ENCODE measurements around the gene MAN2A1. TPM values are rescaled to one million over a fixed set of nuclear protein-coding genes. Genes with fewer than 3 reads are reported as not detected.

MAN2A1 gene
- total and polyA plus RNA-seq, 7 experiments from 2014 or later: 24.9 to 107 (median 56.4) TPM

- Histone ChIP-seq H3K27me3 (ENCODE audit: control insufficient read depth in 2 of 2, insufficient read depth in 2 of 2, low read length in 2 of 2) (no peaks in the 10 kb centered on the region), H3K27ac (ENCODE audit: low read depth, low read length) (no peak overlapping the region), H3K9me3 (ENCODE audit: control insufficient read depth in 2 of 3, low read length in 3 of 3) (no peaks in the 10 kb centered on the region), H3K4me1 (ENCODE audit: control insufficient read depth in 2 of 2, insufficient read depth in 2 of 2, low read length in 2 of 2) (no peaks in the 10 kb centered on the region), H3K36me3 (ENCODE audit: control insufficient read depth in 2 of 3, insufficient read depth in 3 of 3, low read length in 3 of 3) (peaks cover 0 to 33% (median 6%) of the 10 kb centered on the region in 3 experiments), H3K4me3 (ENCODE audit: low read length) (no peak overlapping the region)
- ChIA-PET POLR2A (no interaction called here), CTCF (no interaction called here)
- intact Hi-C loops (cut with micrococcal nuclease): no loop called here
- no peak for DNase-seq
- Mint-ChIP-seq H3K27me3 (no peaks in the 10 kb centered on the region), H3K9me3 (peaks cover 0 to 12% (median 0%) of the 10 kb centered on the region in 11 donors), H3K4me3 (no peak overlapping the region), H3K36me3 (peaks cover 24 to 73% (median 62%) of the 10 kb centered on the region in 5 donors), H3K4me1 (peaks cover 0 to 15% (median 7%) of the 10 kb centered on the region in 7 donors), H3K27ac (no peak overlapping the region)
- no peak for ATAC-seq
Measured at GRCh38 chr5:109792613-109793012, 102.9 kb downstream of the MAN2A1 start.

- DNase-seq: no peak
- peaks cover 0 to 10% (median 0%) of the 10 kb centered on the region in 11 donors for H3K9me3 Mint-ChIP-seq
- Histone ChIP-seq H3K4me3 (ENCODE audit: low read length) (no peak overlapping the region), H3K4me1 (ENCODE audit: control insufficient read depth in 2 of 2, insufficient read depth in 2 of 2, low read length in 2 of 2) (no peaks in the 10 kb centered on the region), H3K36me3 (ENCODE audit: control insufficient read depth in 2 of 3, insufficient read depth in 3 of 3, low read length in 3 of 3) (peaks cover 3 to 30% (median 7%) of the 10 kb centered on the region in 3 experiments), H3K27me3 (ENCODE audit: control insufficient read depth in 2 of 2, insufficient read depth in 2 of 2, low read length in 2 of 2) (no peaks in the 10 kb centered on the region), H3K9me3 (ENCODE audit: control insufficient read depth in 2 of 3, low read length in 3 of 3) (no peaks in the 10 kb centered on the region), H3K27ac (ENCODE audit: low read depth, low read length) (no peak overlapping the region)
- H3K4me3 Mint-ChIP-seq: no peak overlapping the region
- H3K27me3 Mint-ChIP-seq: no peaks in the 10 kb centered on the region
- intact Hi-C loops (cut with micrococcal nuclease): no loop called here
- ChIA-PET POLR2A (no interaction called here), CTCF (no interaction called here)
- H3K27ac Mint-ChIP-seq: peak overlapping the region in 3 of 9 donors; percentile 4 to 54 (median 7)
- H3K36me3 Mint-ChIP-seq: peaks cover 13 to 64% (median 48%) of the 10 kb centered on the region in 5 donors
- ATAC-seq: no peak
- H3K4me1 Mint-ChIP-seq: peaks cover 0 to 31% (median 16%) of the 10 kb centered on the region in 7 donors
Measured at GRCh38 chr5:109803854-109804253, 114.1 kb downstream of the MAN2A1 start.

GRCh38 chr5:109805472-109805871 is 115.7 kb downstream of the MAN2A1 start:
- H3K36me3 Mint-ChIP-seq: peaks cover 20 to 71% (median 59%) of the 10 kb centered on the region in 5 donors
- Histone ChIP-seq H3K27me3 (ENCODE audit: control insufficient read depth in 2 of 2, insufficient read depth in 2 of 2, low read length in 2 of 2) (no peaks in the 10 kb centered on the region), H3K36me3 (ENCODE audit: control insufficient read depth in 2 of 3, insufficient read depth in 3 of 3, low read length in 3 of 3) (peaks cover 3 to 36% (median 7%) of the 10 kb centered on the region in 3 experiments), H3K4me3 (ENCODE audit: low read length) (no peak overlapping the region), H3K9me3 (ENCODE audit: control insufficient read depth in 2 of 3, low read length in 3 of 3) (no peaks in the 10 kb centered on the region), H3K27ac (ENCODE audit: low read depth, low read length) (no peak overlapping the region), H3K4me1 (ENCODE audit: control insufficient read depth in 2 of 2, insufficient read depth in 2 of 2, low read length in 2 of 2) (no peaks in the 10 kb centered on the region)
- ChIA-PET POLR2A (interaction anchor here (1.0 kb wide), 1 partner anchor 10 kb away, joined by 4 read pairs; no protein-coding TSS in a partner anchor), CTCF (no interaction called here)
- no peak for ATAC-seq
- DNase-seq: no peak
- H3K9me3 Mint-ChIP-seq: peaks cover 0 to 22% (median 5%) of the 10 kb centered on the region in 11 donors
- no peak overlapping the region for H3K4me3 Mint-ChIP-seq
- intact Hi-C loops (cut with micrococcal nuclease): no loop called here
- peak overlapping the region in 3 of 9 donors; percentile 8 to 22 (median 12) for H3K27ac Mint-ChIP-seq
- H3K4me1 Mint-ChIP-seq: peaks cover 0 to 36% (median 22%) of the 10 kb centered on the region in 7 donors
- no peaks in the 10 kb centered on the region for H3K27me3 Mint-ChIP-seq

GRCh38 chr5:109805883-109806282 is 116.2 kb downstream of the MAN2A1 start:
- intact Hi-C loops (cut with micrococcal nuclease): no loop called here
- no peaks in the 10 kb centered on the region for H3K27me3 ChIP-seq (ENCODE audit: control insufficient read depth in 2 of 2, insufficient read depth in 2 of 2, low read length in 2 of 2)
- no peaks in the 10 kb centered on the region for H3K9me3 ChIP-seq (ENCODE audit: control insufficient read depth in 2 of 3, low read length in 3 of 3)
- ATAC-seq (no peak), DNase-seq (no peak)
- H3K27ac ChIP-seq (ENCODE audit: low read depth, low read length): no peak overlapping the region
- ChIA-PET CTCF (interaction anchor here (0.7 kb wide), 1 partner anchor 18 kb away, joined by 3 read pairs; no protein-coding TSS in a partner anchor), POLR2A (interaction anchor here (1.0 kb wide), 1 partner anchor 10 kb away, joined by 4 read pairs; no protein-coding TSS in a partner anchor)
- Mint-ChIP-seq H3K9me3 (peaks cover 0 to 22% (median 5%) of the 10 kb centered on the region in 11 donors), H3K36me3 (peaks cover 18 to 69% (median 62%) of the 10 kb centered on the region in 5 donors), H3K27me3 (no peaks in the 10 kb centered on the region), H3K4me3 (no peak overlapping the region), H3K27ac (peak overlapping the region in 3 of 9 donors; percentile 5 to 22 (median 12)), H3K4me1 (peaks cover 0 to 35% (median 21%) of the 10 kb centered on the region in 7 donors)
- H3K36me3 ChIP-seq (ENCODE audit: control insufficient read depth in 2 of 3, insufficient read depth in 3 of 3, low read length in 3 of 3): peaks cover 3 to 36% (median 7%) of the 10 kb centered on the region in 3 experiments
- H3K4me3 ChIP-seq (ENCODE audit: low read length): no peak overlapping the region
- no peaks in the 10 kb centered on the region for H3K4me1 ChIP-seq (ENCODE audit: control insufficient read depth in 2 of 2, insufficient read depth in 2 of 2, low read length in 2 of 2)

- peaks cover 0 to 17% (median 5%) of the 10 kb centered on the region in 11 donors for H3K9me3 Mint-ChIP-seq
- no peak overlapping the region for H3K4me3 Mint-ChIP-seq
- no peaks in the 10 kb centered on the region for H3K27me3 Mint-ChIP-seq
- H3K27ac Mint-ChIP-seq: no peak overlapping the region
- H3K36me3 Mint-ChIP-seq: peaks cover 16 to 73% (median 48%) of the 10 kb centered on the region in 5 donors
- DNase-seq (no peak), ATAC-seq (no peak)
- peaks cover 0 to 20% (median 8%) of the 10 kb centered on the region in 3 experiments for H3K36me3 ChIP-seq (ENCODE audit: control insufficient read depth in 2 of 3, insufficient read depth in 3 of 3, low read length in 3 of 3)
- intact Hi-C loops (cut with micrococcal nuclease): no loop called here
- no peak overlapping the region for H3K27ac ChIP-seq (ENCODE audit: low read depth, low read length)
- H3K4me1 ChIP-seq (ENCODE audit: control insufficient read depth in 2 of 2, insufficient read depth in 2 of 2, low read length in 2 of 2): no peaks in the 10 kb centered on the region
- H3K9me3 ChIP-seq (ENCODE audit: control insufficient read depth in 2 of 3, low read length in 3 of 3): no peaks in the 10 kb centered on the region
- H3K4me1 Mint-ChIP-seq: peaks cover 4 to 30% (median 24%) of the 10 kb centered on the region in 7 donors
- ChIA-PET POLR2A (no interaction called here), CTCF (no interaction called here)
- H3K27me3 ChIP-seq (ENCODE audit: control insufficient read depth in 2 of 2, insufficient read depth in 2 of 2, low read length in 2 of 2): no peaks in the 10 kb centered on the region
- H3K4me3 ChIP-seq (ENCODE audit: low read length): no peak overlapping the region
Measured at GRCh38 chr5:109812698-109813097, 123.0 kb downstream of the MAN2A1 start.

GRCh38 chr5:109816732-109817131 is 127.0 kb downstream of the MAN2A1 start:
- H3K9me3 ChIP-seq (ENCODE audit: control insufficient read depth in 2 of 3, low read length in 3 of 3): no peaks in the 10 kb centered on the region
- Mint-ChIP-seq H3K27ac (no peak overlapping the region), H3K9me3 (no peaks in the 10 kb centered on the region), H3K4me3 (no peak overlapping the region), H3K4me1 (peaks cover 0 to 17% (median 11%) of the 10 kb centered on the region in 7 donors), H3K36me3 (peaks cover 7 to 65% (median 42%) of the 10 kb centered on the region in 5 donors), H3K27me3 (no peaks in the 10 kb centered on the region)
- ChIA-PET POLR2A (interaction anchor here (0.9 kb wide), 1 partner anchor 20 kb away, joined by 3 read pairs; no protein-coding TSS in a partner anchor), CTCF (no interaction called here)
- H3K4me1 ChIP-seq (ENCODE audit: control insufficient read depth in 2 of 2, insufficient read depth in 2 of 2, low read length in 2 of 2): no peaks in the 10 kb centered on the region
- no peaks in the 10 kb centered on the region for H3K27me3 ChIP-seq (ENCODE audit: control insufficient read depth in 2 of 2, insufficient read depth in 2 of 2, low read length in 2 of 2)
- no peak for ATAC-seq
- no peak overlapping the region for H3K4me3 ChIP-seq (ENCODE audit: low read length)
- intact Hi-C loops (cut with micrococcal nuclease): no loop called here
- DNase-seq: no peak
- H3K36me3 ChIP-seq (ENCODE audit: control insufficient read depth in 2 of 3, insufficient read depth in 3 of 3, low read length in 3 of 3): peaks cover 3 to 17% (median 5%) of the 10 kb centered on the region in 3 experiments
- no peak overlapping the region for H3K27ac ChIP-seq (ENCODE audit: low read depth, low read length)

- H3K36me3 ChIP-seq (ENCODE audit: control insufficient read depth in 2 of 3, insufficient read depth in 3 of 3, low read length in 3 of 3): peaks cover 5 to 20% (median 14%) of the 10 kb centered on the region in 3 experiments
- ChIA-PET POLR2A (no interaction called here), CTCF (no interaction called here)
- Mint-ChIP-seq H3K4me1 (peaks cover 0 to 19% (median 7%) of the 10 kb centered on the region in 7 donors), H3K27ac (peak overlapping the region in 1 of 9 donors; percentile 70), H3K27me3 (no peaks in the 10 kb centered on the region), H3K36me3 (peaks cover 7 to 67% (median 51%) of the 10 kb centered on the region in 5 donors), H3K9me3 (no peaks in the 10 kb centered on the region), H3K4me3 (no peak overlapping the region)
- DNase-seq (no peak), ATAC-seq (no peak)
- no peak overlapping the region for H3K27ac ChIP-seq (ENCODE audit: low read depth, low read length)
- no peak overlapping the region for H3K4me3 ChIP-seq (ENCODE audit: low read length)
- no peaks in the 10 kb centered on the region for H3K4me1 ChIP-seq (ENCODE audit: control insufficient read depth in 2 of 2, insufficient read depth in 2 of 2, low read length in 2 of 2)
- no peaks in the 10 kb centered on the region for H3K9me3 ChIP-seq (ENCODE audit: control insufficient read depth in 2 of 3, low read length in 3 of 3)
- intact Hi-C loops (cut with micrococcal nuclease): loop anchor here in 1 of 2 donors (5.0 kb wide), 1 partner anchor 102 kb away; no protein-coding TSS in a partner anchor
- H3K27me3 ChIP-seq (ENCODE audit: control insufficient read depth in 2 of 2, insufficient read depth in 2 of 2, low read length in 2 of 2): no peaks in the 10 kb centered on the region
Measured at GRCh38 chr5:109819878-109820277, 130.2 kb downstream of the MAN2A1 start.

Data from naive thymus-derived CD4-positive, alpha-beta T cell (primary cell).